HCT116 (cell line): ENCODE results near the gene BAIAP2. TPM values are rescaled to one million over a fixed set of nuclear protein-coding genes. Genes with fewer than 3 reads are reported as not detected.

Experiments
- ATAC-seq: fragments of 200-7000 bp; cut with Tn5 transposase; 2 replicates; pipeline ENCODE4 v1.9.1; 2020; ENCODE audit warnings: mild to moderate bottlenecking, moderate library complexity
- BruUV-seq: library from RNA; stranded (reverse); fragments of 400-500 nt; replicated peaks from 2 replicates; lab custom pipeline; 2021; lab: Mats Ljungman, UMichigan
- CTCF ChIA-PET: fragments of 300-600 bp; sonication (Branson Sonifier 250); formaldehyde crosslinking; loops from one replicate; lab custom pipeline; 2021; ENCODE audit warnings: antibody characterized with exemption; lab: Charles Lee
- POLR2A ChIA-PET: fragments of 300-600, 350-600 bp; sonication (Branson Sonifier 250); formaldehyde crosslinking; loops from one replicate; lab custom pipeline; 2021; ENCODE audit warnings: antibody characterized with exemption; lab: Charles Lee
- RAD21 ChIA-PET, 2 experiments: fragments of 300-600 bp; sonication (Branson Sonifier 250); formaldehyde crosslinking; loops; one replicate each; lab custom pipeline; 2023; ENCODE audit warnings: low total read pairs in 2 of 2; ENCODE audit not compliant: uncharacterized antibody in 2 of 2, unreplicated experiment in 2 of 2, low non-redundant PET in 1 of 2; lab: Charles Lee
- DNase-seq: peaks from one replicate; pipeline ENCODE4 v3.0.0-alpha.2; 2010; ENCODE audit warnings: low read depth, low spot score
- H2AFZ ChIP-seq: fragments of 200-600 bp; shearing (Covaris generic), sonication (generic); 2 replicates; pipeline ENCODE4 v1.6.1; 2017; ENCODE audit warnings: low read depth, mixed run types, mixed read lengths, antibody characterized with exemption, low read length; ENCODE audit not compliant: poor library complexity, severe bottlenecking
- H3K27ac ChIP-seq: 2 replicates; pipeline ENCODE4 v1.5.1; 2012; ENCODE audit warnings: low read depth, low read length
- H3K27me3 ChIP-seq: fragments of 200-600 bp; sonication (generic); 2 replicates; pipeline ENCODE4 v1.6.1; 2016; ENCODE audit warnings: mixed run types, low read length, mixed read lengths; ENCODE audit not compliant: insufficient read depth
- H3K36me3 ChIP-seq, 2 experiments: fragments of 200-500 bp in 1 of 2; fragments of 200-600 bp in 1 of 2; sonication (Bioruptor generic) in 1 of 2; sonication (generic) in 1 of 2; 2 replicates each; pipeline versions ENCODE4 v1.5.1 to v1.6.1; 2014 to 2016; ENCODE audit warnings: low read length in 2 of 2, inconsistent platforms in 1 of 2, mixed read lengths in 1 of 2, mixed run types in 1 of 2; ENCODE audit not compliant: insufficient read depth in 2 of 2, control insufficient read depth in 1 of 2
- H3K4me1 ChIP-seq, 2 experiments: fragments of 200-600 bp in 1 of 2; sonication (generic) in 1 of 2; 2 replicates each; pipeline versions ENCODE4 v1.5.1 to v1.6.1; 2012 to 2017; ENCODE audit warnings: low read length in 2 of 2, inconsistent platforms in 1 of 2, mild to moderate bottlenecking in 1 of 2, mixed read lengths in 1 of 2, mixed run types in 1 of 2, moderate library complexity in 1 of 2; ENCODE audit not compliant: insufficient read depth in 2 of 2, control insufficient read depth in 1 of 2
- H3K4me2 ChIP-seq: fragments of 200-600 bp; sonication (generic); 2 replicates; pipeline ENCODE4 v1.6.1; 2017; ENCODE audit warnings: mixed run types, low read length, mixed read lengths
- H3K4me3 ChIP-seq, 2 experiments: fragments of 200-600 bp in 1 of 2; sonication (generic) in 1 of 2; replicated peaks in 1 of 2; 2 replicates each; pipeline ENCODE4 v1.5.1; 2011 to 2016; ENCODE audit warnings: low read length in 2 of 2, control low read depth in 1 of 2, low read depth in 1 of 2, mild to moderate bottlenecking in 1 of 2, mixed read lengths in 1 of 2, mixed run types in 1 of 2
- H3K79me2 ChIP-seq: fragments of 200-600 bp; sonication (generic); 2 replicates; pipeline ENCODE4 v1.6.1; 2017; ENCODE audit warnings: mild to moderate bottlenecking, mixed run types, low read length, moderate library complexity, mixed read lengths; ENCODE audit not compliant: insufficient read depth
- H3K9ac ChIP-seq: fragments of 200-600 bp; sonication (generic); 2 replicates; pipeline ENCODE4 v1.6.1; 2016; ENCODE audit warnings: low read length, mixed read lengths
- H3K9me2 ChIP-seq: fragments of 200-600 bp; sonication (generic), shearing (Covaris generic); 2 replicates; pipeline ENCODE4 v1.6.1; 2017; ENCODE audit warnings: mixed run types, mild to moderate bottlenecking, moderate library complexity; ENCODE audit not compliant: insufficient read depth
- H3K9me3 ChIP-seq, 2 experiments: fragments of 200-500 bp in 1 of 2; fragments of 200-600 bp in 1 of 2; sonication (Bioruptor generic) in 1 of 2; sonication (generic) in 1 of 2; 2 replicates each; pipeline ENCODE4 v1.6.1; 2014 to 2017; ENCODE audit warnings: low read length in 2 of 2, mixed read lengths in 2 of 2, inconsistent platforms in 1 of 2, low read depth in 1 of 2, mild to moderate bottlenecking in 1 of 2, mixed run types in 1 of 2, moderate library complexity in 1 of 2; ENCODE audit not compliant: control insufficient read depth in 1 of 2, insufficient read depth in 1 of 2
- H4K20me1 ChIP-seq: fragments of 200-600 bp; sonication (generic), shearing (Covaris generic); 2 replicates; pipeline ENCODE4 v1.6.1; 2017; ENCODE audit warnings: mixed run types, mild to moderate bottlenecking, moderate library complexity; ENCODE audit not compliant: insufficient read depth
- CBX3 ChIP-seq: IDR thresholded peaks from 2 replicates; pipeline ENCODE4 v1.6.1; 2012; ENCODE audit warnings: low read depth
- CEBPB ChIP-seq: IDR thresholded peaks from 2 replicates; pipeline ENCODE4 v1.6.1; 2012; ENCODE audit warnings: low read depth
- CTCF ChIP-seq, 3 experiments: fragments of 200-600 bp in 1 of 3; sonication (generic) in 1 of 3; IDR thresholded peaks in 2 of 3; conservative IDR thresholded peaks in 1 of 3; 2 replicates each; pipeline ENCODE4 v1.5.1; 2012 to 2017; ENCODE audit warnings: low read depth in 2 of 3, low read length in 2 of 3, antibody characterized with exemption in 1 of 3, borderline replicate concordance in 1 of 3, control low read depth in 1 of 3, mild to moderate bottlenecking in 1 of 3, mixed read lengths in 1 of 3, mixed run types in 1 of 3, moderate library complexity in 1 of 3; ENCODE audit not compliant: insufficient read depth in 1 of 3
- EGR1 ChIP-seq: IDR thresholded peaks from 2 replicates; pipeline ENCODE4 v1.6.1; 2012; ENCODE audit warnings: low read depth
- ELF1 ChIP-seq: IDR thresholded peaks from 2 replicates; pipeline ENCODE4 v1.6.1; 2012; ENCODE audit warnings: low read depth, borderline replicate concordance
- EZH2 ChIP-seq: fragments of 200-600 bp; sonication (generic); IDR thresholded peaks from 2 replicates; pipeline ENCODE4 v1.6.1; 2017; ENCODE audit warnings: antibody characterized with exemption, mixed run types
- EZH2phosphoT487 ChIP-seq: fragments of 200-600 bp; IDR thresholded peaks from 2 replicates; pipeline ENCODE4 v1.6.1; 2018; ENCODE audit warnings: antibody characterized with exemption, borderline replicate concordance
- JUND ChIP-seq: IDR thresholded peaks from 2 replicates; pipeline ENCODE4 v1.6.1; 2012
- POLR2AphosphoS5 ChIP-seq: IDR thresholded peaks from 2 replicates; pipeline ENCODE4 v1.6.1; 2011; ENCODE audit warnings: mild to moderate bottlenecking, low read depth, low read length, moderate library complexity
- SIN3A ChIP-seq: IDR thresholded peaks from 2 replicates; pipeline ENCODE4 v1.6.1; 2012; ENCODE audit warnings: low read depth
- SP1 ChIP-seq: IDR thresholded peaks from 2 replicates; pipeline ENCODE4 v1.6.1; 2012; ENCODE audit warnings: low read depth
- TCF7L2 ChIP-seq: IDR thresholded peaks from 2 replicates; pipeline ENCODE4 v1.7.0; 2011; ENCODE audit warnings: borderline replicate concordance, inconsistent platforms; ENCODE audit not compliant: insufficient read depth, insufficient read length; ENCODE audit errors: extremely low read depth
- YY1 ChIP-seq: IDR thresholded peaks from 2 replicates; pipeline ENCODE4 v1.6.1; 2011; ENCODE audit warnings: low read length, low read depth, moderate library complexity, mild to moderate bottlenecking; ENCODE audit not compliant: insufficient replicate concordance; ENCODE audit errors: extremely low read depth
- ZFX ChIP-seq: fragments of 450-650 bp; IDR thresholded peaks from 2 replicates; pipeline ENCODE4 v1.6.1; 2017
- ZNF274 ChIP-seq: fragments of 200-500 bp; sonication (Bioruptor generic); IDR thresholded peaks from 2 replicates; pipeline ENCODE4 v1.6.1; 2014; ENCODE audit warnings: mild to moderate bottlenecking, low read depth, low read length, inconsistent platforms
- intact Hi-C: fragments of 100-400 bp; cut with micrococcal nuclease; formaldehyde crosslinking; loops from 2 replicates; pipeline ENCODE4 v1.10.0; 2022
- total RNA-seq: library from RNA; stranded (reverse); gene quantifications from one replicate; pipeline ENCODE4 v1.2.1, GENCODE V29; 2021; ENCODE audit not compliant: unreplicated experiment
- TF ChIP-seq, protein P1 (sequence below): IDR thresholded peaks from 2 replicates; pipeline ENCODE4 v1.6.1; 2012; ENCODE audit warnings: low read depth
- TF ChIP-seq, protein P2 (sequence below): IDR thresholded peaks from 2 replicates; pipeline ENCODE4 v1.6.1; 2012
- TF ChIP-seq, protein P3 (sequence below): IDR thresholded peaks from 2 replicates; pipeline ENCODE4 v1.6.1; 2011; ENCODE audit warnings: mild to moderate bottlenecking, low read length, moderate library complexity; ENCODE audit not compliant: insufficient replicate concordance; ENCODE audit errors: extremely low read depth

Gene BAIAP2
- total RNA-seq, 1 experiment from 2014 or later = 105 TPM

- no TSS peak for BruUV-seq
- intact Hi-C loops = no loop called here
- Histone ChIP-seq H3K4me2 (no peak overlapping the region), H3K9me3 (no peaks in the 10 kb centered on the region; a peak in 1 of 4 replicates), H3K36me3 (no peaks in the 10 kb centered on the region), H3K4me3 (no peak overlapping the region), H3K27me3 (no peaks in the 10 kb centered on the region), H3K9ac (no peak overlapping the region), H3K27ac (no peak overlapping the region), H3K9me2 (no peaks in the 10 kb centered on the region), H4K20me1 (no peaks in the 10 kb centered on the region), H3K4me1 (peaks cover 6 to 12% of the 10 kb centered on the region in 2 experiments; a peak in 3 of 4 replicates), H2AFZ (no peak overlapping the region), H3K79me2 (no peaks in the 10 kb centered on the region)
- no peak for TF ChIP-seq ELF1
- no peak for TF ChIP-seq CTCF (IDR thresholded peaks at IDR 0.05 in 2 of 3, conservative IDR thresholded peaks at IDR 0.05 in 1 of 3; ENCODE audit: borderline replicate concordance in 1 of 3, insufficient read depth in 1 of 3, low read depth in 2 of 3, low read length in 2 of 3)
- no peak for TF ChIP-seq ZNF274
- no peak for TF ChIP-seq CEBPB
- no peak for TF ChIP-seq TCF7L2
- TF ChIP-seq EZH2phosphoT487 = no peak
- no peak for TF ChIP-seq SIN3A
- TF ChIP-seq YY1 = no peak
- TF ChIP-seq, protein P1, sequence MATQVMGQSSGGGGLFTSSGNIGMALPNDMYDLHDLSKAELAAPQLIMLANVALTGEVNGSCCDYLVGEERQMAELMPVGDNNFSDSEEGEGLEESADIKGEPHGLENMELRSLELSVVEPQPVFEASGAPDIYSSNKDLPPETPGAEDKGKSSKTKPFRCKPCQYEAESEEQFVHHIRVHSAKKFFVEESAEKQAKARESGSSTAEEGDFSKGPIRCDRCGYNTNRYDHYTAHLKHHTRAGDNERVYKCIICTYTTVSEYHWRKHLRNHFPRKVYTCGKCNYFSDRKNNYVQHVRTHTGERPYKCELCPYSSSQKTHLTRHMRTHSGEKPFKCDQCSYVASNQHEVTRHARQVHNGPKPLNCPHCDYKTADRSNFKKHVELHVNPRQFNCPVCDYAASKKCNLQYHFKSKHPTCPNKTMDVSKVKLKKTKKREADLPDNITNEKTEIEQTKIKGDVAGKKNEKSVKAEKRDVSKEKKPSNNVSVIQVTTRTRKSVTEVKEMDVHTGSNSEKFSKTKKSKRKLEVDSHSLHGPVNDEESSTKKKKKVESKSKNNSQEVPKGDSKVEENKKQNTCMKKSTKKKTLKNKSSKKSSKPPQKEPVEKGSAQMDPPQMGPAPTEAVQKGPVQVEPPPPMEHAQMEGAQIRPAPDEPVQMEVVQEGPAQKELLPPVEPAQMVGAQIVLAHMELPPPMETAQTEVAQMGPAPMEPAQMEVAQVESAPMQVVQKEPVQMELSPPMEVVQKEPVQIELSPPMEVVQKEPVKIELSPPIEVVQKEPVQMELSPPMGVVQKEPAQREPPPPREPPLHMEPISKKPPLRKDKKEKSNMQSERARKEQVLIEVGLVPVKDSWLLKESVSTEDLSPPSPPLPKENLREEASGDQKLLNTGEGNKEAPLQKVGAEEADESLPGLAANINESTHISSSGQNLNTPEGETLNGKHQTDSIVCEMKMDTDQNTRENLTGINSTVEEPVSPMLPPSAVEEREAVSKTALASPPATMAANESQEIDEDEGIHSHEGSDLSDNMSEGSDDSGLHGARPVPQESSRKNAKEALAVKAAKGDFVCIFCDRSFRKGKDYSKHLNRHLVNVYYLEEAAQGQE = no peak
- TF ChIP-seq JUND = no peak
- TF ChIP-seq, protein P2, sequence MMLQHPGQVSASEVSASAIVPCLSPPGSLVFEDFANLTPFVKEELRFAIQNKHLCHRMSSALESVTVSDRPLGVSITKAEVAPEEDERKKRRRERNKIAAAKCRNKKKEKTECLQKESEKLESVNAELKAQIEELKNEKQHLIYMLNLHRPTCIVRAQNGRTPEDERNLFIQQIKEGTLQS = no peak
- no peak for TF ChIP-seq SP1
- TF ChIP-seq, protein P3, sequence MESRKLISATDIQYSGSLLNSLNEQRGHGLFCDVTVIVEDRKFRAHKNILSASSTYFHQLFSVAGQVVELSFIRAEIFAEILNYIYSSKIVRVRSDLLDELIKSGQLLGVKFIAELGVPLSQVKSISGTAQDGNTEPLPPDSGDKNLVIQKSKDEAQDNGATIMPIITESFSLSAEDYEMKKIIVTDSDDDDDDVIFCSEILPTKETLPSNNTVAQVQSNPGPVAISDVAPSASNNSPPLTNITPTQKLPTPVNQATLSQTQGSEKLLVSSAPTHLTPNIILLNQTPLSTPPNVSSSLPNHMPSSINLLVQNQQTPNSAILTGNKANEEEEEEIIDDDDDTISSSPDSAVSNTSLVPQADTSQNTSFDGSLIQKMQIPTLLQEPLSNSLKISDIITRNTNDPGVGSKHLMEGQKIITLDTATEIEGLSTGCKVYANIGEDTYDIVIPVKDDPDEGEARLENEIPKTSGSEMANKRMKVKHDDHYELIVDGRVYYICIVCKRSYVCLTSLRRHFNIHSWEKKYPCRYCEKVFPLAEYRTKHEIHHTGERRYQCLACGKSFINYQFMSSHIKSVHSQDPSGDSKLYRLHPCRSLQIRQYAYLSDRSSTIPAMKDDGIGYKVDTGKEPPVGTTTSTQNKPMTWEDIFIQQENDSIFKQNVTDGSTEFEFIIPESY = no peak
- TF ChIP-seq POLR2AphosphoS5 = no peak
- TF ChIP-seq ZFX = no peak
- TF ChIP-seq EZH2 = no peak
- no peak for TF ChIP-seq EGR1
- no peak for TF ChIP-seq CBX3
- ChIA-PET RAD21 (no interaction called here), CTCF (no interaction called here), POLR2A (no interaction called here)
- DNase-seq (no peak), ATAC-seq (no peak)
Observed at GRCh38 chr17:81139428-81139827, 104.5 kb downstream of the BAIAP2 start.
